Tibial artery (tissue), 4 donors: ENCODE results near the gene SLC25A38.

Experiments
- DNase-seq, 2 donors: peaks; one replicate each; pipeline ENCODE4 v3.0.0-alpha.2; 2019
- H3K27ac ChIP-seq, 2 donors: fragments of 200-600 bp; sonication (generic) in 1 of 2; 1 replicate in 1 of 2; 2 replicates in 1 of 2; pipeline ENCODE4 v1.5.1; 2018 to 2019; ENCODE audit warnings: mild to moderate bottlenecking in 1 of 2
- H3K27me3 ChIP-seq, 2 donors: fragments of 200-600 bp; sonication (generic) in 1 of 2; one replicate each; pipeline versions ENCODE4 v1.5.1 to v1.6.0; 2016 to 2019
- H3K36me3 ChIP-seq, 3 donors: fragments of 200-600 bp; sonication (generic) in 2 of 3; one replicate each; pipeline ENCODE4 v1.5.1; 2016 to 2019; ENCODE audit warnings: mild to moderate bottlenecking in 2 of 3
- H3K4me1 ChIP-seq, 4 donors: fragments of 200-600 bp; sonication (generic) in 2 of 4; 1 replicate in 3 of 4; 2 replicates in 1 of 4; pipeline ENCODE4 v1.5.1; 2016 to 2019
- H3K4me3 ChIP-seq, 2 donors: fragments of 200-600 bp; sonication (generic) in 1 of 2; 1 replicate in 1 of 2; 2 replicates in 1 of 2; pipeline ENCODE4 v1.5.1; 2018 to 2019; ENCODE audit warnings: mild to moderate bottlenecking in 2 of 2
- H3K9me3 ChIP-seq, 3 donors: fragments of 200-600 bp; sonication (generic) in 1 of 3; one replicate each; pipeline ENCODE4 v1.5.1; 2016 to 2019
- CTCF ChIP-seq, 2 experiments: fragments of 200-600 bp in 1 of 2; fragments of 450-650 bp in 1 of 2; IDR thresholded peaks; one replicate each; pipeline ENCODE4 v1.5.1; 2017 to 2019; ENCODE audit warnings: antibody characterized with exemption in 2 of 2, mild to moderate bottlenecking in 1 of 2, moderate library complexity in 1 of 2
- intact Hi-C: fragments of 100-400 bp; cut with DNase I; formaldehyde crosslinking; loops from one replicate; pipeline ENCODE4 v1.15.0; 2023; ENCODE audit warnings: low total_unique reads

The SLC25A38 gene

GRCh38 chr3:39385456-39386090 lies 2.4 kb downstream of the SLC25A38 start:
- H3K9me3 ChIP-seq, result no peaks in the 10 kb centered on the region
- H3K4me3 ChIP-seq, result no peak overlapping the region
- no peak for TF ChIP-seq CTCF (IDR thresholded peaks at IDR 0.05)
- intact Hi-C loops, result no loop called here
- no peak overlapping the region for H3K27ac ChIP-seq
- no peaks in the 10 kb centered on the region for H3K27me3 ChIP-seq
- peaks cover 0 to 23% (median 12%) of the 10 kb centered on the region in 4 donors for H3K4me1 ChIP-seq
- no peak for DNase-seq
- H3K36me3 ChIP-seq, result peaks cover 2 to 16% (median 14%) of the 10 kb centered on the region in 3 donors

GRCh38 chr3:39386318-39386717 lies 3.1 kb downstream of the SLC25A38 start:
- Histone ChIP-seq H3K27ac (no peak overlapping the region), H3K4me3 (no peak overlapping the region), H3K27me3 (no peaks in the 10 kb centered on the region), H3K9me3 (no peaks in the 10 kb centered on the region), H3K36me3 (peaks cover 10 to 24% (median 21%) of the 10 kb centered on the region in 3 donors), H3K4me1 (peaks cover 0 to 23% (median 12%) of the 10 kb centered on the region in 4 donors)
- no peak for TF ChIP-seq CTCF (IDR thresholded peaks at IDR 0.05)
- DNase-seq, result no peak
- intact Hi-C loops, result no loop called here

- DNase-seq, result no peak
- H3K27ac ChIP-seq, result no peak overlapping the region
- TF ChIP-seq CTCF (IDR thresholded peaks at IDR 0.05), result no peak
- H3K4me1 ChIP-seq, result peaks cover 0 to 22% (median 10%) of the 10 kb centered on the region in 4 donors
- H3K36me3 ChIP-seq, result peaks cover 22 to 35% (median 33%) of the 10 kb centered on the region in 3 donors
- H3K4me3 ChIP-seq, result no peak overlapping the region
- intact Hi-C loops, result no loop called here
- no peaks in the 10 kb centered on the region for H3K9me3 ChIP-seq
- no peaks in the 10 kb centered on the region for H3K27me3 ChIP-seq
Observed at GRCh38 chr3:39387411-39387975, 4.3 kb downstream of the SLC25A38 start.

GRCh38 chr3:39388153-39388552 lies 5.0 kb downstream of the SLC25A38 start:
- H3K4me1 ChIP-seq, result peaks cover 0 to 16% (median 7%) of the 10 kb centered on the region in 4 donors
- H3K9me3 ChIP-seq, result no peaks in the 10 kb centered on the region
- no peak for TF ChIP-seq CTCF (IDR thresholded peaks at IDR 0.05)
- H3K4me3 ChIP-seq, result no peak overlapping the region
- no peak for DNase-seq
- peaks cover 28 to 42% (median 40%) of the 10 kb centered on the region in 3 donors for H3K36me3 ChIP-seq
- intact Hi-C loops, result no loop called here
- H3K27ac ChIP-seq, result no peak overlapping the region
- H3K27me3 ChIP-seq, result no peaks in the 10 kb centered on the region

GRCh38 chr3:39388741-39389248 lies 5.6 kb downstream of the SLC25A38 start:
- Histone ChIP-seq H3K4me3 (no peak overlapping the region), H3K36me3 (peaks cover 35 to 48% (median 46%) of the 10 kb centered on the region in 3 donors), H3K27me3 (no peaks in the 10 kb centered on the region), H3K4me1 (peaks cover 0 to 15% (median 7%) of the 10 kb centered on the region in 4 donors), H3K27ac (no peak overlapping the region), H3K9me3 (no peaks in the 10 kb centered on the region)
- no peak for TF ChIP-seq CTCF (IDR thresholded peaks at IDR 0.05)
- intact Hi-C loops, result no loop called here
- no peak for DNase-seq
